GM21576 (cell line): Measurements from ENCODE around the gene PTPRE.

Experiments
- ATAC-seq: cut with Tn5 transposase; IDR thresholded peaks from one replicate; pipeline ENCODE4 v1.9.1; 2021; ENCODE audit warnings: mild to moderate bottlenecking, moderate library complexity; ENCODE audit not compliant: unreplicated experiment

Gene PTPRE

GRCh38 chr10:127905848-127906261, 1.0 kb upstream of the PTPRE start:
- ATAC-seq = no peak

- no peak for ATAC-seq
Observed at GRCh38 chr10:127907411-127908105, 655 bp downstream of the PTPRE start.

GRCh38 chr10:127908106-127908958, 1.4 kb downstream of the PTPRE start:
- ATAC-seq = no peak

GRCh38 chr10:127908959-127909267, 2.0 kb downstream of the PTPRE start:
- ATAC-seq = no peak

- ATAC-seq = no peak
Observed at GRCh38 chr10:127909716-127910463, 3.0 kb downstream of the PTPRE start.

- ATAC-seq = no peak
Observed at GRCh38 chr10:127910464-127910770, 3.5 kb downstream of the PTPRE start.

- no peak for ATAC-seq
Observed at GRCh38 chr10:127911218-127911866, 4.4 kb downstream of the PTPRE start.

GRCh38 chr10:127911867-127912257, 5.0 kb downstream of the PTPRE start:
- no peak for ATAC-seq

- no peak for ATAC-seq
Observed at GRCh38 chr10:127912607-127913367, 5.9 kb downstream of the PTPRE start.

- no peak for ATAC-seq
Observed at GRCh38 chr10:127913368-127913759, 6.5 kb downstream of the PTPRE start.

GRCh38 chr10:127915324-127915723, 8.4 kb downstream of the PTPRE start:
- ATAC-seq = no peak

GRCh38 chr10:127916826-127917225, 9.9 kb downstream of the PTPRE start:
- no peak for ATAC-seq

- ATAC-seq = no peak
Observed at GRCh38 chr10:127918572-127918971, 11.7 kb downstream of the PTPRE start.

- no peak for ATAC-seq
Observed at GRCh38 chr10:127919418-127920271, 12.7 kb downstream of the PTPRE start.

- no peak for ATAC-seq
Observed at GRCh38 chr10:127920306-127921074, 13.6 kb downstream of the PTPRE start.

GRCh38 chr10:127921075-127921752, 14.3 kb downstream of the PTPRE start:
- ATAC-seq = no peak

GRCh38 chr10:127921753-127922145, 14.8 kb downstream of the PTPRE start:
- no peak for ATAC-seq

- ATAC-seq = no peak
Observed at GRCh38 chr10:127922206-127922605, 15.3 kb downstream of the PTPRE start.
